OCI-LY3 (cell line): ENCODE measurements around the gene CAVIN2.
A peak's percentile ranks its signal among the peaks of the same experiment; 100 is the strongest.

ENCODE experiments used
- EZH2phosphoT487 ChIP-seq: fragments of 200-600 bp; shearing (Covaris generic); IDR thresholded peaks from 2 replicates; pipeline ENCODE4 v1.6.1; 2018; ENCODE audit warnings: antibody characterized with exemption, mixed run types, low read depth
- TF ChIP-seq, protein P1 (sequence below): fragments of 200-600, 300-600 bp; sonication (generic); IDR thresholded peaks from 2 replicates; pipeline ENCODE4 v1.5.1; 2014; ENCODE audit warnings: antibody characterized with exemption, low read length, low read depth

DNA sequence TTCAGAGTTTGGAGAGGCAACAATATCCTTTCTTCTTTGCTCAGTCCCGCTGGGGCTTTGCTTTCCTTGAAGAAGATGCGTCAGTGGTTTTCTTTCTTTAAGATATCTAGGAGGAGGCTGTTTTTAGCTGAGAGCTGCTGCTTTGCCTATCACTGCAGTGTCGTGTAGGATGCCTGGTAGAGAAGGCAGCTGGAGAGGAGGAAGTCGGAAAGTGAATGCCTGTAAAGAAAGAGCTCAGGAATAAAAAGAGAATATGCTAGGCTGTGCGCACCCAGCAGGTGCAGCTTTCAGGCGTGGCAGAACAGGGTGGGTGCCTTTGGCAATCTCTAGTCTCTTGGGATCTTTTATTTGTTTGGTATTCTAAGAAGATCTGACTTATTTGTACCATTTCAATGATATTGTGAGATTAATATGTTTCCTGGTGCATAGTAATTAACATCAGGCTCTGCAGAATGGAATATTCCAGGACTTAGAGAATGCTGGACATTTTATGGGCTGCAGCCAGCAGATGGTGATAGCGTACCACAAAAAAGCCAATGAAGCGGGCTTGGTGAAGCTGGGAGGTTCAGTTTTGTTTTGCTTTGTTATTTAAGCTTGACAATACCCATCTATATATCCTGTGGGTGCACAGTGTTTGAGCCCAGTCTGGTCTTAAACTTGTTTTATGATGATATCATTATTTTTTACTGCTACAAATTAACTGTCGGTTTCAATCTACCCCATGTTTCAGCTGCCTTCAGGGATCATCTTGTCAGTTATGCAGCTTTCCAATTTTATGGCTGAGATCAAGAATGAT is 34.9 kb downstream of the CAVIN2 start:
- TF ChIP-seq, protein P1, sequence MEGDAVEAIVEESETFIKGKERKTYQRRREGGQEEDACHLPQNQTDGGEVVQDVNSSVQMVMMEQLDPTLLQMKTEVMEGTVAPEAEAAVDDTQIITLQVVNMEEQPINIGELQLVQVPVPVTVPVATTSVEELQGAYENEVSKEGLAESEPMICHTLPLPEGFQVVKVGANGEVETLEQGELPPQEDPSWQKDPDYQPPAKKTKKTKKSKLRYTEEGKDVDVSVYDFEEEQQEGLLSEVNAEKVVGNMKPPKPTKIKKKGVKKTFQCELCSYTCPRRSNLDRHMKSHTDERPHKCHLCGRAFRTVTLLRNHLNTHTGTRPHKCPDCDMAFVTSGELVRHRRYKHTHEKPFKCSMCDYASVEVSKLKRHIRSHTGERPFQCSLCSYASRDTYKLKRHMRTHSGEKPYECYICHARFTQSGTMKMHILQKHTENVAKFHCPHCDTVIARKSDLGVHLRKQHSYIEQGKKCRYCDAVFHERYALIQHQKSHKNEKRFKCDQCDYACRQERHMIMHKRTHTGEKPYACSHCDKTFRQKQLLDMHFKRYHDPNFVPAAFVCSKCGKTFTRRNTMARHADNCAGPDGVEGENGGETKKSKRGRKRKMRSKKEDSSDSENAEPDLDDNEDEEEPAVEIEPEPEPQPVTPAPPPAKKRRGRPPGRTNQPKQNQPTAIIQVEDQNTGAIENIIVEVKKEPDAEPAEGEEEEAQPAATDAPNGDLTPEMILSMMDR, result peak; percentile 85
- TF ChIP-seq EZH2phosphoT487, result no peak
